Naive thymus-derived CD4-positive, alpha-beta T cell (primary cell): ENCODE measurements around the gene SPATA31C1. TPM values are rescaled to one million over a fixed set of nuclear protein-coding genes. Genes with fewer than 3 reads are reported as not detected.
"Not testable (repeated sequence)": the region's sequence is repeated elsewhere in the genome, so short reads cannot be mapped to it uniquely, and the experiment has no call there.

Experiments used
- ATAC-seq: fragments of 150-1000 bp; cut with Tn5 transposase; 2 replicates; pipeline ENCODE4 v1.10.0; 2021; ENCODE audit warnings: mild to moderate bottlenecking, moderate library complexity
- CTCF ChIA-PET: fragments of 350-600 bp; sonication (Branson Sonifier 250); formaldehyde crosslinking; loops from one replicate; lab custom pipeline; 2021; ENCODE audit warnings: antibody characterized with exemption; lab: Charles Lee
- POLR2A ChIA-PET: fragments of 350-600 bp; sonication (Branson Sonifier 250); formaldehyde crosslinking; loops from one replicate; lab custom pipeline; 2021; ENCODE audit warnings: antibody characterized with exemption, inconsistent platforms; lab: Charles Lee
- DNase-seq, 9 donors: peaks; one replicate each; pipeline versions ENCODE4 v3.0.0 to v3.0.0-alpha.2; 2020 to 2022; ENCODE audit warnings: mixed read lengths in 1 of 9
- H3K27ac ChIP-seq: one replicate; pipeline ENCODE4 v1.7.0; 2013; ENCODE audit warnings: mild to moderate bottlenecking, low read depth, low read length, moderate library complexity
- H3K27me3 ChIP-seq, 2 donors: one replicate each; pipeline ENCODE4 v1.7.0; 2013; ENCODE audit warnings: low read length in 2 of 2, mild to moderate bottlenecking in 2 of 2, moderate library complexity in 2 of 2; ENCODE audit not compliant: control insufficient read depth in 2 of 2, insufficient read depth in 2 of 2
- H3K36me3 ChIP-seq, 3 experiments: 1 replicate in 2 of 3; 2 replicates in 1 of 3; pipeline ENCODE4 v1.7.0; 2013; ENCODE audit warnings: low read length in 3 of 3, mild to moderate bottlenecking in 3 of 3, moderate library complexity in 1 of 3; ENCODE audit not compliant: insufficient read depth in 3 of 3, control insufficient read depth in 2 of 3
- H3K4me1 ChIP-seq, 2 donors: one replicate each; pipeline ENCODE4 v1.7.0; 2013; ENCODE audit warnings: low read length in 2 of 2, mild to moderate bottlenecking in 2 of 2, moderate library complexity in 1 of 2; ENCODE audit not compliant: control insufficient read depth in 2 of 2, insufficient read depth in 2 of 2
- H3K4me3 ChIP-seq: 2 replicates; pipeline ENCODE4 v1.7.0; 2013; ENCODE audit warnings: mild to moderate bottlenecking, low read length
- H3K9me3 ChIP-seq, 3 experiments: 1 replicate in 2 of 3; 2 replicates in 1 of 3; pipeline ENCODE4 v1.7.0; 2013; ENCODE audit warnings: low read length in 3 of 3; ENCODE audit not compliant: control insufficient read depth in 2 of 3
- H3K27ac Mint-ChIP-seq, 9 donors: one replicate each; pipeline ENCODE4 v1.8.0; 2020 to 2022; ENCODE audit warnings: mixed read lengths in 9 of 9, mild to moderate bottlenecking in 8 of 9, moderate library complexity in 5 of 9, inconsistent platforms in 2 of 9
- H3K27me3 Mint-ChIP-seq, 5 donors: one replicate each; pipeline ENCODE4 v1.8.0; 2021 to 2022; ENCODE audit warnings: mixed read lengths in 5 of 5, mild to moderate bottlenecking in 1 of 5
- H3K36me3 Mint-ChIP-seq, 5 donors: one replicate each; pipeline ENCODE4 v1.8.0; 2020 to 2022; ENCODE audit warnings: mixed read lengths in 5 of 5, mild to moderate bottlenecking in 3 of 5, inconsistent platforms in 1 of 5
- H3K4me1 Mint-ChIP-seq, 7 donors: one replicate each; pipeline ENCODE4 v1.8.0; 2020 to 2022; ENCODE audit warnings: mixed read lengths in 7 of 7, mild to moderate bottlenecking in 3 of 7, inconsistent platforms in 1 of 7
- H3K4me3 Mint-ChIP-seq, 10 donors: one replicate each; pipeline ENCODE4 v1.8.0; 2020 to 2022; ENCODE audit warnings: mild to moderate bottlenecking in 10 of 10, mixed read lengths in 10 of 10, moderate library complexity in 6 of 10, inconsistent platforms in 2 of 10
- H3K9me3 Mint-ChIP-seq, 11 donors: one replicate each; pipeline ENCODE4 v1.8.0; 2020 to 2022; ENCODE audit warnings: mixed read lengths in 11 of 11, mild to moderate bottlenecking in 4 of 11, inconsistent platforms in 1 of 11, moderate library complexity in 1 of 11
- intact Hi-C, 2 donors: fragments of 100-400 bp; cut with micrococcal nuclease; formaldehyde crosslinking; loops; one replicate each; pipeline ENCODE4 v1.15.1; 2023
- polyA plus RNA-seq, 2 donors: library from polyadenylated mRNA; unstranded; fragments of 300-500 nt; fragmentation: Illumina TruSeq; gene quantifications; one replicate each; pipeline ENCODE4 v1.2.3, GENCODE V29; 2021
- total RNA-seq, 6 experiments: library from RNA in 5 of 6; stranded (reverse) in 5 of 6; gene quantifications; 1 replicate in 5 of 6; 2 replicates in 1 of 6; pipeline ENCODE4 v1.2.3 and lab custom pipeline; 2021 to 2026

Gene SPATA31C1
- total and polyA plus RNA-seq, 7 experiments from 2014 or later: not detected

- CTCF ChIA-PET, H3K27ac ChIP-seq, POLR2A ChIA-PET, DNase-seq, H3K36me3 ChIP-seq, H3K4me1 Mint-ChIP-seq, ATAC-seq, H3K4me3 Mint-ChIP-seq, H3K4me3 ChIP-seq, H3K4me1 ChIP-seq, H3K27me3 ChIP-seq, H3K27ac Mint-ChIP-seq, intact Hi-C loops, H3K9me3 ChIP-seq: not testable (repeated sequence)
- peaks cover 2 to 15% (median 11%) of the 10 kb centered on the region in 5 donors for H3K36me3 Mint-ChIP-seq
- peaks cover 6 to 41% (median 18%) of the 10 kb centered on the region in 5 donors for H3K27me3 Mint-ChIP-seq
- H3K9me3 Mint-ChIP-seq: peaks cover 13 to 60% (median 23%) of the 10 kb centered on the region in 11 donors
These were observed 15.4 kb upstream of the SPATA31C1 start for GRCh38 chr9:87902371-87902770.

DNA sequence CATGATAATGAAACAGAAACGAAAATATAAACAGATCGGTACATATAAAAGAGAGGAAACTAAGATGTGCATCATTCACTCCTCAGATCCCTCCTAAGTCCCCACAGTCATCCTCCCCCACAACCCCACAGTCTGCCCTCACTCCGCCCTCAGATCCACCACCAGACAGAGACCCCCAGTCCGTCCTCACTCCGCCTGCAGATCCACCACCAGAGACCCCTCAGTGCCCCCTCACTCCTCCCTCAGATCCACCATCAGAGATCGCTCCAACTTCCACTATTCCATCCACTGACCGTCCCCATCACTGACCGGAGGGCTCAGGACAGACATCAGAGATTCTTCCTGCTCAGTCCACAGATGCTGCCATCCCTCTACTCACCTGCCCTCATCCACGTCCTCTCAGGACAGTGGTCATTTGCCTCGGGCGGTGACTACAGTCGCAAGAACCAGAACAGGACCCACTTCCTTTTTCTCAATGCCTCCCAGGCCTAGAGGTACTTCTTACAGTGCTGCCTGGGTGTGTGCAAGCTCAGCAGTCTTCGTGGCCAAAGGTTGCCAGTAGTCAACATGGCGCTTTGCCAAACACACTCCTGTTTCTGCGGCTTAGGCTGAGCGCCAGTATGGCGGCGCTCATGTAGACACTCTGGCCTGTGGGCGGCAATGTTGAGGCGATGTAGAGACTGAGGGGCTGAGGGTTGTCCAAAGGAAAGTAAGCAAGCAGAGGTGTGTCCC is 8.3 kb upstream of the SPATA31C1 start:
- POLR2A ChIA-PET: no interaction called here
- ATAC-seq (no peak), DNase-seq (no peak)
- Histone ChIP-seq H3K4me1 (no peaks in the 10 kb centered on the region), H3K27ac (no peak overlapping the region), H3K9me3 (no peaks in the 10 kb centered on the region), H3K36me3 (no peaks in the 10 kb centered on the region), H3K27me3 (no peaks in the 10 kb centered on the region), H3K4me3 (no peak overlapping the region)
- H3K27ac Mint-ChIP-seq: no peak overlapping the region
- peaks cover 0 to 9% (median 6%) of the 10 kb centered on the region in 5 donors for H3K27me3 Mint-ChIP-seq
- H3K4me1 Mint-ChIP-seq: no peaks in the 10 kb centered on the region
- H3K4me3 Mint-ChIP-seq: no peak overlapping the region
- intact Hi-C loops: no loop called here
- peaks cover 0 to 6% (median 3%) of the 10 kb centered on the region in 11 donors for H3K9me3 Mint-ChIP-seq
- peaks cover 0 to 4% (median 0%) of the 10 kb centered on the region in 5 donors for H3K36me3 Mint-ChIP-seq
- CTCF ChIA-PET: no interaction called here

- H3K4me3 Mint-ChIP-seq: no peak overlapping the region
- H3K9me3 ChIP-seq: no peaks in the 10 kb centered on the region
- H3K4me3 ChIP-seq: no peak overlapping the region
- no peak overlapping the region for H3K27ac ChIP-seq
- no peaks in the 10 kb centered on the region for H3K4me1 Mint-ChIP-seq
- H3K9me3 Mint-ChIP-seq: peaks cover 0 to 6% (median 0%) of the 10 kb centered on the region in 11 donors
- ChIA-PET POLR2A (no interaction called here), CTCF (no interaction called here)
- ATAC-seq (no peak), DNase-seq (no peak)
- no peak overlapping the region for H3K27ac Mint-ChIP-seq
- no peaks in the 10 kb centered on the region for H3K36me3 Mint-ChIP-seq
- no peaks in the 10 kb centered on the region for H3K36me3 ChIP-seq
- H3K27me3 ChIP-seq: no peaks in the 10 kb centered on the region
- intact Hi-C loops: no loop called here
- no peaks in the 10 kb centered on the region for H3K4me1 ChIP-seq
- H3K27me3 Mint-ChIP-seq: peaks cover 0 to 7% (median 0%) of the 10 kb centered on the region in 5 donors
These were observed 6.9 kb upstream of the SPATA31C1 start for GRCh38 chr9:87910821-87911220.

- H3K27ac ChIP-seq, ATAC-seq, H3K9me3 ChIP-seq, POLR2A ChIA-PET, H3K27me3 ChIP-seq, H3K4me3 Mint-ChIP-seq, H3K36me3 ChIP-seq, intact Hi-C loops, H3K4me3 ChIP-seq, H3K4me1 Mint-ChIP-seq, CTCF ChIA-PET, DNase-seq, H3K9me3 Mint-ChIP-seq, H3K27me3 Mint-ChIP-seq, H3K36me3 Mint-ChIP-seq, H3K27ac Mint-ChIP-seq, H3K4me1 ChIP-seq: not testable (repeated sequence)
These were observed 1.3 kb downstream of the SPATA31C1 start for GRCh38 chr9:87919013-87919412.

DNA sequence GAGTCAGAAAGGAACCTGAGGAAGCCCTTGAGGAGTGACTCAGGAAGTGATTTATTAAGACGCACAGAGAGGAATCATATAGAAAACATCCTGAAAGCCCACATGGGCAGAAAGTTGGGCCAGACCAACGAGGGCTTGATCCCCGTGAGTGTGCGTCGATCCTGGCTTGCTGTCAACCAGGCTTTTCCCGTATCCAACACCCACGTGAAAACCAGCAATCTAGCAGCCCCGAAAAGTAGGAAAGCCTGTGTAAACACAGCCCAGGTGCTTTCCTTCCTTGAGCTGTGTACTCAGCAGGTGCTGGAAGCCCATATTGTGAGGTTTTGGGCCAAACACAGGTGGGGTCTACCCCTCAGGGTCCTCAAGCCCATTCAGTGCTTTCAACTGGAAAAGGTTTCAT is 3.8 kb downstream of the SPATA31C1 start:
- H3K4me1 Mint-ChIP-seq, H3K27ac Mint-ChIP-seq, H3K9me3 Mint-ChIP-seq, intact Hi-C loops, DNase-seq, H3K27me3 ChIP-seq, H3K36me3 Mint-ChIP-seq, H3K4me3 ChIP-seq, H3K27me3 Mint-ChIP-seq, CTCF ChIA-PET, POLR2A ChIA-PET, H3K9me3 ChIP-seq, H3K36me3 ChIP-seq, H3K4me1 ChIP-seq, ATAC-seq, H3K27ac ChIP-seq, H3K4me3 Mint-ChIP-seq: not testable (repeated sequence)

- H3K4me1 ChIP-seq, POLR2A ChIA-PET, H3K4me1 Mint-ChIP-seq, H3K27me3 ChIP-seq, H3K4me3 ChIP-seq, H3K27ac ChIP-seq, H3K36me3 Mint-ChIP-seq, intact Hi-C loops, H3K27me3 Mint-ChIP-seq, H3K9me3 ChIP-seq, ATAC-seq, CTCF ChIA-PET, H3K27ac Mint-ChIP-seq, H3K36me3 ChIP-seq, H3K9me3 Mint-ChIP-seq: not testable (repeated sequence)
- H3K4me3 Mint-ChIP-seq: peak overlapping the region in 1 of 10 donors; percentile 39
- peak in 1 of 9 donors; percentile 29 for DNase-seq
These were observed 5.2 kb downstream of the SPATA31C1 start for GRCh38 chr9:87923012-87923411.

- intact Hi-C loops, H3K9me3 Mint-ChIP-seq, POLR2A ChIA-PET, H3K4me1 Mint-ChIP-seq, H3K27me3 ChIP-seq, H3K27ac ChIP-seq, DNase-seq, H3K27ac Mint-ChIP-seq, H3K4me3 ChIP-seq, CTCF ChIA-PET, H3K36me3 ChIP-seq, H3K4me3 Mint-ChIP-seq, H3K36me3 Mint-ChIP-seq, H3K9me3 ChIP-seq, ATAC-seq, H3K4me1 ChIP-seq, H3K27me3 Mint-ChIP-seq: not testable (repeated sequence)
These were observed 7.1 kb downstream of the SPATA31C1 start for GRCh38 chr9:87924851-87925250.
